Activated B cell treated with CpG ODN at 0.5 μM for 24 hours (primary cell): ENCODE results near the gene WDR3. TPM values are rescaled to one million over a fixed set of nuclear protein-coding genes. Genes with fewer than 3 reads are reported as not detected.
"Not testable (repeated sequence)": the region's sequence is repeated elsewhere in the genome, so short reads cannot be mapped to it uniquely, and the experiment has no call there.

Experiments used
- ATAC-seq: fragments of 200-7000 bp; cut with Tn5 transposase; one replicate; pipeline ENCODE4 v1.10.0; 2021; ENCODE audit warnings: low read depth, mild to moderate bottlenecking, moderate library complexity
- CTCF ChIA-PET: fragments of 350-600 bp; sonication (Branson Sonifier 250); formaldehyde crosslinking; loops from one replicate; lab custom pipeline; 2021; ENCODE audit warnings: antibody characterized with exemption; lab: Charles Lee
- POLR2A ChIA-PET: fragments of 350-600 bp; sonication (Branson Sonifier 250); formaldehyde crosslinking; loops from one replicate; lab custom pipeline; 2021; ENCODE audit warnings: antibody characterized with exemption; lab: Charles Lee
- DNase-seq: peaks from one replicate; pipeline ENCODE4 v3.0.0; 2022
- H3K27ac Mint-ChIP-seq: one replicate; pipeline ENCODE4 v1.8.0; 2020; ENCODE audit warnings: mixed read lengths
- H3K27me3 Mint-ChIP-seq: one replicate; pipeline ENCODE4 v1.8.0; 2021; ENCODE audit warnings: mixed read lengths
- H3K36me3 Mint-ChIP-seq: one replicate; pipeline ENCODE4 v1.8.0; 2021; ENCODE audit warnings: low read depth, mixed read lengths
- H3K4me1 Mint-ChIP-seq: one replicate; pipeline ENCODE4 v1.8.0; 2021; ENCODE audit warnings: mixed read lengths
- H3K4me3 Mint-ChIP-seq: one replicate; pipeline ENCODE4 v1.8.0; 2020; ENCODE audit warnings: mild to moderate bottlenecking, mixed read lengths
- H3K9me3 Mint-ChIP-seq: one replicate; pipeline ENCODE4 v1.8.0; 2020; ENCODE audit warnings: mixed read lengths
- CTCF ChIP-seq: fragments of 200-600 bp; IDR thresholded peaks from one replicate; pipeline ENCODE4 v1.8.0; 2022; ENCODE audit warnings: antibody characterized with exemption, mild to moderate bottlenecking
- intact Hi-C: fragments of 100-400 bp; cut with micrococcal nuclease; formaldehyde crosslinking; loops from one replicate; pipeline ENCODE4 v1.15.1; 2024
- total RNA-seq: library from RNA; stranded (reverse); gene quantifications from 2 replicates; pipeline ENCODE4 v1.2.3, GENCODE V29; 2022

The WDR3 gene
- total RNA-seq, 1 donor from 2014 or later: 32.7 TPM

GRCh38 chr1:117921991-117922390 lies 7.5 kb upstream of the WDR3 start:
- H3K4me1 Mint-ChIP-seq: peaks cover 12% of the 10 kb centered on the region
- H3K36me3 Mint-ChIP-seq: peaks cover 30% of the 10 kb centered on the region
- H3K4me3 Mint-ChIP-seq: no peak overlapping the region
- CTCF ChIA-PET: no interaction called here
- POLR2A ChIA-PET: no interaction called here
- no peaks in the 10 kb centered on the region for H3K27me3 Mint-ChIP-seq
- intact Hi-C loops: loop anchor here (10.0 kb wide), 1 partner anchor 1947 kb away; the partner anchor contains the start of gene SLC22A15
- DNase-seq (no peak), ATAC-seq (no peak)
- no peak for TF ChIP-seq CTCF
- no peak overlapping the region for H3K27ac Mint-ChIP-seq
- H3K9me3 Mint-ChIP-seq: no peaks in the 10 kb centered on the region

- intact Hi-C loops: loop anchor here (10.0 kb wide), 1 partner anchor 1948 kb away; the partner anchor contains the start of gene SLC22A15
- H3K27me3 Mint-ChIP-seq, H3K27ac Mint-ChIP-seq, H3K4me3 Mint-ChIP-seq, DNase-seq, CTCF ChIA-PET, POLR2A ChIA-PET, ATAC-seq, H3K9me3 Mint-ChIP-seq: not testable (repeated sequence)
- H3K4me1 Mint-ChIP-seq: peaks cover 17% of the 10 kb centered on the region
- H3K36me3 Mint-ChIP-seq: peaks cover 24% of the 10 kb centered on the region
These were observed 6.8 kb upstream of the WDR3 start for GRCh38 chr1:117922717-117923116.

- Mint-ChIP-seq H3K27me3 (no peaks in the 10 kb centered on the region), H3K36me3 (peaks cover 20% of the 10 kb centered on the region), H3K9me3 (no peaks in the 10 kb centered on the region), H3K4me1 (peaks cover 47% of the 10 kb centered on the region), H3K27ac (peak overlapping the region; percentile 26), H3K4me3 (peak overlapping the region; percentile 21)
- TF ChIP-seq CTCF: no peak
- DNase-seq (no peak), ATAC-seq (no peak)
- ChIA-PET CTCF (no interaction called here), POLR2A (no interaction called here)
- intact Hi-C loops: loop anchor here (5.0 to 10.0 kb wide), 3 partner anchors 254 to 1951 kb away; partner anchors contain the start of genes SLC22A15 and TENT5C
These were observed 3.6 kb upstream of the WDR3 start for GRCh38 chr1:117925981-117926380.

GRCh38 chr1:117928881-117929342 lies 627 bp upstream of the WDR3 start:
- CTCF ChIA-PET: no interaction called here
- no peak for TF ChIP-seq CTCF
- Mint-ChIP-seq H3K27ac (peak overlapping the region; percentile 91), H3K27me3 (no peaks in the 10 kb centered on the region), H3K36me3 (peaks cover 33% of the 10 kb centered on the region), H3K9me3 (no peaks in the 10 kb centered on the region), H3K4me1 (peaks cover 57% of the 10 kb centered on the region), H3K4me3 (peak overlapping the region; percentile 94)
- POLR2A ChIA-PET: interaction anchor here (1.2 to 1.9 kb wide), 2 partner anchors 323 to 562 kb away, joined by 3 to 7 read pairs; partner anchors contain the start of gene MAN1A2
- intact Hi-C loops: loop anchor here (1.0 to 10.0 kb wide), 6 partner anchors 257 to 1954 kb away; partner anchors contain the start of genes MAN1A2, SLC22A15, TENT5C and TTF2
- DNase-seq (no peak), ATAC-seq (peak; percentile 49)

- intact Hi-C loops: no loop called here
- ATAC-seq (no peak), DNase-seq (no peak)
- H3K27ac Mint-ChIP-seq: peak overlapping the region; percentile 91
- H3K4me1 Mint-ChIP-seq: peaks cover 57% of the 10 kb centered on the region
- TF ChIP-seq CTCF: no peak
- no peaks in the 10 kb centered on the region for H3K27me3 Mint-ChIP-seq
- POLR2A ChIA-PET: no interaction called here
- peaks cover 38% of the 10 kb centered on the region for H3K36me3 Mint-ChIP-seq
- peak overlapping the region; percentile 94 for H3K4me3 Mint-ChIP-seq
- CTCF ChIA-PET: no interaction called here
- no peaks in the 10 kb centered on the region for H3K9me3 Mint-ChIP-seq
These were observed 571 bp downstream of the WDR3 start for GRCh38 chr1:117930173-117930447.
